HL-60/S4 treated with phorbol 12-myristate 13-acetate at 8.2 ng/mL for 4 days and 3 days (cell line): ENCODE results near the gene APBA1.
"Not testable (repeated sequence)": the region's sequence is repeated elsewhere in the genome, so short reads cannot be mapped to it uniquely, and the experiment has no call there.

Experiments used
- in situ Hi-C: fragments of 300-500 bp; cut with MboI; formaldehyde crosslinking; loops from 2 replicates; pipeline ENCODE4 v1.15.0; 2022; ENCODE audit warnings: low sequenced_read_pairs

APBA1 gene

GRCh38 chr9:69609156-69609555, 63.0 kb downstream of the APBA1 start:
- in situ Hi-C loops = no loop called here

GRCh38 chr9:69606089-69606488, 66.1 kb downstream of the APBA1 start:
- in situ Hi-C loops = no loop called here

GRCh38 chr9:69605406-69605805, 66.8 kb downstream of the APBA1 start:
- in situ Hi-C loops = no loop called here

GRCh38 chr9:69604568-69605219, 67.5 kb downstream of the APBA1 start:
- in situ Hi-C loops = no loop called here

GRCh38 chr9:69603656-69604055, 68.5 kb downstream of the APBA1 start:
- in situ Hi-C loops = no loop called here

- in situ Hi-C loops = no loop called here
Observed at GRCh38 chr9:69602773-69603172, 69.4 kb downstream of the APBA1 start.

GRCh38 chr9:69601698-69602097, 70.5 kb downstream of the APBA1 start:
- in situ Hi-C loops = no loop called here

GRCh38 chr9:69600314-69601047, 71.7 kb downstream of the APBA1 start:
- in situ Hi-C loops = no loop called here

GRCh38 chr9:69599232-69599971, 72.8 kb downstream of the APBA1 start:
- in situ Hi-C loops = no loop called here

GRCh38 chr9:69596906-69597305, 75.3 kb downstream of the APBA1 start:
- in situ Hi-C loops = not testable (repeated sequence)

GRCh38 chr9:69594180-69594579, 78.0 kb downstream of the APBA1 start:
- in situ Hi-C loops = no loop called here

- in situ Hi-C loops = no loop called here
Observed at GRCh38 chr9:69593756-69594155, 78.4 kb downstream of the APBA1 start.

- in situ Hi-C loops = no loop called here
Observed at GRCh38 chr9:69593301-69593700, 78.9 kb downstream of the APBA1 start.

GRCh38 chr9:69590266-69590665, 81.9 kb downstream of the APBA1 start:
- in situ Hi-C loops = no loop called here

GRCh38 chr9:69589156-69589555, 83.0 kb downstream of the APBA1 start:
- in situ Hi-C loops = no loop called here

- in situ Hi-C loops = no loop called here
Observed at GRCh38 chr9:69585571-69585970, 86.6 kb downstream of the APBA1 start.

- in situ Hi-C loops = no loop called here
Observed at GRCh38 chr9:69584759-69585158, 87.4 kb downstream of the APBA1 start.

GRCh38 chr9:69583645-69584234, 88.4 kb downstream of the APBA1 start:
- in situ Hi-C loops = no loop called here

GRCh38 chr9:69582544-69583297, 89.5 kb downstream of the APBA1 start:
- in situ Hi-C loops = no loop called here

- in situ Hi-C loops = no loop called here
Observed at GRCh38 chr9:69582018-69582417, 90.2 kb downstream of the APBA1 start.
